Peyer's patch (tissue), 4 donors: ENCODE data around the gene KMT2A. TPM values are rescaled to one million over a fixed set of nuclear protein-coding genes. Genes with fewer than 3 reads are reported as not detected.

ENCODE experiments used
- DNase-seq, 3 donors: peaks; one replicate each; pipeline ENCODE4 v3.0.0-alpha.2; 2017 to 2019
- H3K27ac ChIP-seq, 4 donors: fragments of 200-600 bp; sonication (generic); one replicate each; pipeline ENCODE4 v1.5.1; 2016 to 2019
- H3K27me3 ChIP-seq, 2 donors: fragments of 200-600 bp; sonication (generic); one replicate each; pipeline ENCODE4 v1.5.1; 2019
- H3K36me3 ChIP-seq, 3 donors: fragments of 200-600 bp; sonication (generic); one replicate each; pipeline ENCODE4 v1.5.1; 2016 to 2019
- H3K4me1 ChIP-seq, 4 donors: fragments of 200-600 bp; sonication (generic); one replicate each; pipeline ENCODE4 v1.5.1; 2016 to 2019
- H3K4me3 ChIP-seq, 4 donors: fragments of 200-600 bp; sonication (generic); 1 replicate in 3 of 4; 2 replicates in 1 of 4; pipeline ENCODE4 v1.5.1; 2016 to 2019; ENCODE audit warnings: mild to moderate bottlenecking in 1 of 4
- H3K9me3 ChIP-seq, 4 donors: fragments of 200-600 bp; sonication (generic); one replicate each; pipeline ENCODE4 v1.5.1; 2016 to 2019; ENCODE audit warnings: mild to moderate bottlenecking in 1 of 4
- CTCF ChIP-seq, 6 experiments: fragments of 450-650 bp in 4 of 6; fragments of 200-600 bp in 2 of 6; sonication (generic) in 1 of 6; IDR thresholded peaks; one replicate each; pipeline ENCODE4 v1.5.1; 2017 to 2019; ENCODE audit warnings: antibody characterized with exemption in 6 of 6, mild to moderate bottlenecking in 3 of 6, moderate library complexity in 1 of 6
- POLR2A ChIP-seq, 2 donors: fragments of 450-650 bp; IDR thresholded peaks; one replicate each; pipeline ENCODE4 v1.5.1; 2017; ENCODE audit warnings: antibody characterized with exemption in 2 of 2, mild to moderate bottlenecking in 2 of 2, moderate library complexity in 2 of 2
- total RNA-seq, 4 donors: library from RNA; depleted of rRNA; stranded (reverse); fragments of >200 nt; gene quantifications; one replicate each; pipeline ENCODE4 v1.1.0, GENCODE V29; 2016

The KMT2A gene
- total RNA-seq, 4 donors from 2014 or later, result 46.6 to 110 (median 74.3) TPM

GRCh38 chr11:118532852-118533768 is 96.8 kb downstream of the KMT2A start:
- Histone ChIP-seq H3K9me3 (no peaks in the 10 kb centered on the region), H3K4me1 (peaks cover 0 to 37% (median 6%) of the 10 kb centered on the region in 4 donors), H3K27me3 (no peaks in the 10 kb centered on the region), H3K4me3 (peak overlapping the region in 2 of 4 donors; percentile 78 to 95), H3K36me3 (peaks cover 0 to 9% (median 0%) of the 10 kb centered on the region in 3 donors), H3K27ac (peak overlapping the region in 3 of 4 donors; percentile 83 to 97 (median 83))
- no peak for DNase-seq
- no peak for TF ChIP-seq POLR2A (IDR thresholded peaks at IDR 0.05)

GRCh38 chr11:118533769-118534729 is 97.8 kb downstream of the KMT2A start:
- DNase-seq, result peak in 2 of 3 donors; percentile 84 to 87
- H3K27me3 ChIP-seq, result no peaks in the 10 kb centered on the region
- H3K36me3 ChIP-seq, result peaks cover 0 to 9% (median 0%) of the 10 kb centered on the region in 3 donors
- peak in 3 of 6 experiments; percentile 34 to 44 (median 38) for TF ChIP-seq CTCF (IDR thresholded peaks at IDR 0.05)
- TF ChIP-seq POLR2A (IDR thresholded peaks at IDR 0.05), result peak; percentile 72 to 78
- H3K4me1 ChIP-seq, result peaks cover 0 to 29% (median 6%) of the 10 kb centered on the region in 4 donors
- H3K27ac ChIP-seq, result peak overlapping the region in 3 of 4 donors; percentile 83 to 97 (median 83)
- no peaks in the 10 kb centered on the region for H3K9me3 ChIP-seq
- H3K4me3 ChIP-seq, result peak overlapping the region in 2 of 4 donors; percentile 39 to 52

GRCh38 chr11:118535261-118535660 is 99.0 kb downstream of the KMT2A start:
- Histone ChIP-seq H3K4me1 (peaks cover 0 to 16% (median under 1%) of the 10 kb centered on the region in 4 donors), H3K4me3 (peak overlapping the region in 2 of 4 donors; percentile 39 to 52), H3K27me3 (no peaks in the 10 kb centered on the region), H3K9me3 (no peaks in the 10 kb centered on the region), H3K36me3 (peaks cover 0 to 9% (median 0%) of the 10 kb centered on the region in 3 donors), H3K27ac (peak overlapping the region in 1 of 4 donors; percentile 97)
- no peak for TF ChIP-seq CTCF (IDR thresholded peaks at IDR 0.05)
- no peak for TF ChIP-seq POLR2A (IDR thresholded peaks at IDR 0.05)
- no peak for DNase-seq

GRCh38 chr11:118536726-118537125 is 100.4 kb downstream of the KMT2A start:
- Histone ChIP-seq H3K27ac (peak overlapping the region in 1 of 4 donors; percentile 16), H3K36me3 (peaks cover 0 to 9% (median 0%) of the 10 kb centered on the region in 3 donors), H3K27me3 (no peaks in the 10 kb centered on the region), H3K9me3 (no peaks in the 10 kb centered on the region), H3K4me3 (no peak overlapping the region), H3K4me1 (peaks cover 0 to 16% (median 0%) of the 10 kb centered on the region in 4 donors)
- peak in 1 of 3 donors; percentile 67 for DNase-seq
- no peak for TF ChIP-seq POLR2A (IDR thresholded peaks at IDR 0.05)
- no peak for TF ChIP-seq CTCF (IDR thresholded peaks at IDR 0.05)

GRCh38 chr11:118537409-118537980 is 101.2 kb downstream of the KMT2A start:
- TF ChIP-seq CTCF (IDR thresholded peaks at IDR 0.05) (no peak), POLR2A (IDR thresholded peaks at IDR 0.05) (no peak)
- no peaks in the 10 kb centered on the region for H3K9me3 ChIP-seq
- no peaks in the 10 kb centered on the region for H3K27me3 ChIP-seq
- peaks cover 0 to 13% (median 0%) of the 10 kb centered on the region in 4 donors for H3K4me1 ChIP-seq
- no peak for DNase-seq
- peak overlapping the region in 1 of 4 donors; percentile 16 for H3K27ac ChIP-seq
- peaks cover 0 to 9% (median 0%) of the 10 kb centered on the region in 3 donors for H3K36me3 ChIP-seq
- H3K4me3 ChIP-seq, result no peak overlapping the region
